NCI-H2227 (cell line): Measurements from ENCODE around the gene ALG11.
A peak's percentile ranks its signal among the peaks of the same experiment; 100 is the strongest.

Experiments used
- DNase-seq: peaks from one replicate; lab custom pipeline; 2025; ENCODE audit not compliant: unreplicated experiment; lab: John Stamatoyannopoulos, UW

The ALG11 gene

DNA sequence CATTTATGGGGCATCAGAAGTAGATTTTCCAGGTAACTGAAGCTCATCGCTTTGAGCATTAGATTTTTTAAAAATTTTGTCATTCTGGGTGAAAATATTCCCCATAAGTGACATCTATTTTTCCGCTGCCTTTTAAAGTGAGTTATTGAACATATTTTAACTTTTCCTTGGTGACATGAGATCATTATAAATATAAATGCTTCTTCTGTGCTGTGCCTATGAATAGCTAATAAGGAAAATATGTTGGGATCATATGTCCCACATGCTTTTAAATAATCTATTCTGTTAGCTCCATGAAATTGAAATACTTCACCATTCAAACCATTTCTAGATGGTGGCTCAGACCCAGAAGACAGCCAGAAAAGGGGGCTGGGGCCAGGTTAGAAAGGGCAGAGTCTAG, 15.0 kb upstream of the ALG11 start:
- DNase-seq: no peak

DNA sequence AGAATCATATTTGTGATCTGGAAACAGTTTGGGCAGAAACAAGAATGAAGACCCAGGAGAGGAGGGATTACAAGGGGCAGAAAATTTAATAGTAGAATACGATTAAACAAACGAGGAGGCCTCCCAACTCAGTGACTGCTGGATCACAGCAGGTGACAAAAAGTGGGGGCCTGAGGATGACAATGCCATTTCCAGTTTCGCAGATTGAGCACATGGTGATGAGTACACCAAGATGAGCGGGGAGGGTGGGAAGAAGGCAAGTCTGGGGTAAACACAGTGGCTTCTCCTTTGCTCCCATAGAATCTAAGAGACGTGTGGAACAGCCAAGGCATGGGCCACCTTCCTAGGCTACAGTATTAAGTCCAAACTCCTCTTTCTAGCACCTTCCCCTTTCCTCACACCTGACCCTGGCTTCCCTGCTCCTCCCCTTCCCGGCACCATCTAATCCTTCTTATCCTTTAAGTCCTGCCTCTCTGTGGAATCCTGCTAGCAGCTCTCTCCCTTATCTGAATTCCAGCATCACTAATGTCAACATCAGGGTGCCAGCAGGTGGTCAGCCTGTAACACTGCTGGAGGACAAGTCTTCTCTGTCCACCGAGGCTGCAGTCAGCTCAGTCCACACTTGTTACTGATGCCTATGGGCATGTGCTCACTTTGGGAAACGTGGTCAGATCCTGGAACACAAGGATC, 14.4 kb upstream of the ALG11 start:
- DNase-seq: no peak

DNA sequence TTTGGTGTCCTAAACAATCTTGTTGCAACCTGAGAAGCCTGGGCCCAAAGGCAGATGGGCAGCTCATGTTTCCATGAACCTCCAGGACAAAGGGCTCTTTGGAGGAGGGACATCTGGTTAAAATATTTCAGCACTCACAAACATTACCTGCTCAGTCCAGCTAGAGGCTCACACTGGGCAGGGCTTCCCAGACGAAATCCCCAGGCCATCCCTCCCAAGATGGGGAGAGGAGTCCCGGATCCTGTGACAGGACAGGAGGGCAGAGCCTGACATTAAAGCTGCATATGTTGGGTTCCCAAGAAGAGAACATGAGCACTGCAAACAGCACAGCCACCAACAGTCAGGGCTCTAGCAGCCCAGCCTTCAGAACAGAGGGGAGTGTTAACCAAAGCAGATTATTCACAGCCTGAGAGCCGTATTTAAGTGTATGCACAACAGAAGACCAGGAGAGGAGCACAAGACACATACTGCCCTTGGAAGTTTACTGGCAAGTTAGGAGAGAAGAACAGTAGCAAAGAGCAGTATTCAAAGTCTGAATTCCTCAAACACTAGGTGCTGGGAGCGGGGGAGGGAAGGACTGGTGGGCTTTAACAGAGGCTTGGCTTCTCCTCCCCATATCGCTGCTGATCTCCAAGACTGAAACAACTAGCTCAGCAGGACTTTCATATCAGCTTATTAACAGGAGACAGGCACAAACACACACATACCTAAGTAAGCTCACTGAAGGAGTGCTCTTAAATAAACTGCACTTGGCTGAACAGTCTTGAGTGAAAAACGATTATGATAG, 13.3 kb upstream of the ALG11 start:
- DNase-seq: no peak

DNA sequence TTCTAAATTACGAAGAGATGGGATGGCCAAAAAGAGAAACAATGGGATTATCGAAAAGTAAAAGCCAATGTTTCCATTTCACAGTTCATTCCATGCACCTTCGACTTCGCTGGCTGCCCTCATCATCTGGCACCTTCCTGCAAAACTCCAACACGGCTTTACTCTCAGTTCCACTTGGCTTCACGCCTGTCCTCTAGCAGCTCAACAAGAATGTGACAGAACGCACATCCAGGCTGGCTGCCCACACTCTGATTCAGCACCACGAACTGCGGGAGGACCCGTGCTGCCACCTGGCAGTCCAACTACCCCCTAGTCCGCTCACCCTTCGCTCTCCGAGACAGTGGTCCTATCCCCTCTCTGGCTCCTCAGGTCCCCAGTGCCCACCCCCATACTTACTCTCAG, 12.7 kb upstream of the ALG11 start:
- DNase-seq: no peak

DNA sequence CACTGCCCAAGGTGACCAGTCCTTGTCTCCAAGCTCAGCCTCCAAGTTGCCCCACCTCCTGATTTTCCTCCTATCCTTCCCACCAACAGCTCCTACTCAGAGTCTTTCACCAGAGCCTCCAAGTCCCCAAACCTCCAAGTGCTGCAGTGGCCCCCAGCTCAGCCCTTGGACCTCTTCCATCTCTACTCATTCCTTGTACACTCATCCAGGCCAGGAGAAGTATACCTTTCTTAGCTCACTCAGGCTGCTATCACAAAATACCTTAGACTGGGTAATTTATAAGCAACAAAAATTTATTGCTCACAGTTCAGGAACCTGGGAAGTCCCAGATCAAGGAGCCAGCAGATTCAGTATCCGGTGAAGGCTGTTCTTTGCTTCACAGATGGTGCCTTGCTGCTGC, 12.3 kb upstream of the ALG11 start:
- DNase-seq: no peak

DNA sequence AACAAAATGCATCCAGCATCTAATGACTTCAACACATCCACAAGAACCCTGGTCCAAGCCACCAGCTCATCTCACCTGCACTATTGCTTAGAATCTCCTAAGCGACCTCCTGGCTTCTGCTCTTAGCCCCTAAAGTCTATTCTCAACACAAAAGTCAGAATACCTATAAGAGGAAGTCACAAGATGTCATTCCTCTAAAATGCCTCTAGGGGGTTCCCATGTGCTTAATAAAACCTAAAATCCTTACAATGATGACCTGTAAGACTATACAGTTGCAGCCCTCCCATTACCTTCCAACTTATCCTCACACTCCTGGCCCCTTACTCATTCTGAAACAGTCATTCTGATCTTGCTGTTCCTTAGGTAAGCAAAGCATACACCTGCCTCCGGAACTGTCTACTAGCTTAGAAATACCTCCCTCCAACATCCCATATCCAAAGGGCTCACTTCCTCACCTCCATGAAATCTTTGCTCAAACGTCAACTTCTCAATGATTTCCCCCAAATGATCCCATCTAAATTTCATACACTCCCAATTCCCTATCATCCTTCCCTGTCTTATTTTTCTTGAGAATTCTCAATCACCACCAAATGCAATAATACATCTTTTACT, 11.0 kb upstream of the ALG11 start:
- peak; percentile 30 for DNase-seq

DNA sequence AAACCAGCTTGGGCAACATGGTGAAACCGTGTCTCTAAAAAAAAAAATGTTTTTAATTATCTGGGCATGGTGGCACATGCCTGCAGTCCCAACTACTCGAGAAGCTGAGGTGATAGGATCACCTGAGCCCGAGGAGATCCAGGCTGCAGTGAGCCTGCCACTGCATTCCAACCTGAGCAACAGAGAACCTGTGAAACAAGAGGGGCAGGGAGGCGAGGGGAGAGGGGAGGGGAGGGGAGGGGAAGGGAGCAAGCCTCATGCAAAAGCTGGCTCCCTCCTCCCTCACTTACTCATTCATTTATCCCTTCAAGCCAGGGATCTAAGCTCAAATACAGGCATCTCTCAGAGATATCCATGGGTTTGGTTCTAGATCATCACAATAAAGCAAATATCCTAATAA, 9.8 kb upstream of the ALG11 start:
- DNase-seq: no peak

DNA sequence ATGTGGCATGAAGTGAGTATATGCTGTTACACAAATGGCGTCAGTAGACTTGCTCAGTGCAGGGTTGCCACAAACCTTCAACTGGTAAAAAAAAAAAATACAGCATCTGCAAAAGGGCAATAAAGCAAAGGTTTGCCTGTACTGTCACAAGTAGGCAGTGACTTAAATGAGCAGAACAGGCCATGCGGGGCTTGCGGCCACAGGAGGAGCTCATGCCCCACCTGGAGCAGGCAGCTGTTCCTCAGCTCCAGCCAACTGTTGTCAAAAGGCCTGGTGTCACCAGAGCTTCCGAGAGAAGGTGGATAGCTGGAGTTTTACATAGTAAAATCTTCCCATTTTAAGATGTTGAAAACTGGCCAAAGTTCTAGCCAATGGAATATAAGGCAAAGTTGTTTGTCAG, 8.7 kb upstream of the ALG11 start:
- DNase-seq: no peak

DNA sequence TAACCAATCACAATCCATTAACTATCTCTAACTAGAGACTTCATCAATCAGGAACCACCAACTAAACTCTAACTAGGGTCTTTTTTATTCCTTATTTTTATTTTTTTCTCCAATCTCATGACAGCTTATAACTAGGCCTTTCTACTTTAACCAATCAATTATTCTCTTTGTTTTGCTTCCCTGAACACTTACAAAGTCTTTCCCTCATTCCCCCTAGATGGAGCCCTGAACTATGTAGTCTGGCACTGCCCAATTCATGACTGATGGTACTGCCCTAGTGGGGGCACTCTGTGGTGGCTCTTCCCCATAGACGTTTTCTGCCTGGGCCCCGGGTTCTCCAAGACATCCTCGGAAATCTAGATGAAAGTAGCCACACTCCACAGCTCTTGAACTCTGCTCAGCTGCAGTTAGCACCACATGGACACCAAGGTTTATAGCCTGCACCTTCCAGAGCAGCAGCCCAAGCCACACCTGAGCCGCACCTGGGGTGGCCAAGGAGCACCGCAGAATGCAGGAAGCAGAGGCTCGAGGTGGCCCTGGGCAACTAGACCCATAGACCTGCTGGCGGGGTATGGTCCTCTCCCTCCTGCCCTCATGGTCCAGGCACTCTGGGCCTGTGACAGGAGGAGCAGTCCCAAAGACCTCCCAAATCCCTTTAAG, 7.6 kb upstream of the ALG11 start:
- DNase-seq: no peak

DNA sequence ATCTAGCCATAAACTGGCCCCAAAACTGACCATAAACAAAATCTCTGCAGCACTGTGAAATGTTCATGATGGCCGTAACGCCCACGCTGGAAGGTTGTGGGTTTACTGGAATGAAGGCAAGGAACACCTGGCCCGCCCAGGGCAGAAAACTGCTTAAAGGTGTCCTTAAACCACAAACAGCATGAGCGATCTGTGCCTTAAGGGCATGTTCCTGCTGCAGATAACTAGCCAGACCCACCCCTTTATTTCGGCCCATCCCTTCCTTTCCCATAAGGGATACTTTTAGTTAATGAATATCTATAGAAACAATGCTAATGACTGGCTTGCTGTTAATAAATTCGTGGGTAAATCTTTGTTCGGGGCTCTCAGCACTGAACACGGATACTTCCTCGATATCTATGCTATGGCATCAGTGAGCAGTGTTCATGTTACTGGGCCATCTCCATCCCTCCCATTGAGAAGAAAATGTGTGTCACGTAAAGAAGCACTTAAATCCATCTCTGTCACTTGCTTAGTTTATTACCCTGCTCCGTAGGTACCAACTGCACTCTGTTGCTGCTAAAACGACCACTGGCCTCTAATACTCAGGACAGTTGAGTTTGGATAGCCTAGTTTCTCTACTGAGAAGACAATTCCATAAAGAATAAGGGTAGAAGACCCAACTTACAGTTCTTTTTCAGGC, 6.2 kb upstream of the ALG11 start:
- DNase-seq: no peak

DNA sequence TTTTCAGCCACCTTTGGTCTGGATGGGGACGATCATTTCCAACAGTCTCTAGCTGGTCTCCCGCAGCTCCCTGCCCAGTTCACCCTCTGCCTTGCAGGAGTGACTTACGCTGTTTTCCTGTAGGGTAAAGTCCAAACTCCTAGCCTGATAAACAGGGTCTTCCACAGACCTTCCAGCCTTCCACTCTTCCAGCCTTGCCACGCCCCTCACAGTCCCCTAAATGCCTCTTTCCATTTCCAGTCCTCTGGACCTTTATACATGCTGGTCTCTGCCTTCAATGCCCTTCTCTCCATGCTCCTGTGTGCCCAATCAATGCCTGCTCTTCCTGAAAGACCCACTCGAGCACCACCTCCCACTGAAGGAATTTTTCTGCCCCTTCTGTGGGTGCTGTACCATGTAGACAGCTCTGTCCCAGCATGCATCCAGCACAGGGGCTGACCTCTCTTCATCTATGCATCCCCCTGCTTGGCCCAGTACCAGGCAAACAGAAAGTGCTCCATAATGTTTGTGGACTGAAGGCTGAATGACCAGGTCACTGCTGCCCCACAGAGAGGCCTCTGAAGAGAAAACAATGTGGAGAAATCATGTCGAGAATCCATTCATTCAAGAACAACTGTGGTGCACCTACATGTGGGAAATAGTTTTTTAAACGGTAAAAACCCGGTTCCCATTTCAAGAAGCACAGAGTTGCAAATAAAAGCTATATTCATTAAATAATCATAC, 5.5 kb upstream of the ALG11 start:
- no peak for DNase-seq

DNA sequence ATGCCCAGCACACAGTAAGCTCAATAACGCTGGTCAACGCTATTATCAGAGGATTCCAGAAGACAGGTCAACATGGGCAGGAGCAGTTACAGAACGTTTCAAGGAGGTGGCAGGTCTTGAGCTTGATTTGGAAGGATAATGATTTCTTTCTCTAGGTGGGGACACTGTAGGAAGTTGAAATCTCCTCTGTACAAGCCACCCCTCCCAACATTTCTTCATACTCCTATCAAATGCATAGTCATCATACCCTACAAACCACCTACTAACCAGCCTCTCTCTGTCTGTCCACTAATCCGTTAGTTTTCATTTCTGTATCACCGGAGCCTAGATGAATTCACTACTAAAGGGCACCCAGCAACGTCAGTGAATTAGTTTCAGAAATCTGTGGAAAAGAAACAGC, 2.3 kb upstream of the ALG11 start:
- DNase-seq: no peak

DNA sequence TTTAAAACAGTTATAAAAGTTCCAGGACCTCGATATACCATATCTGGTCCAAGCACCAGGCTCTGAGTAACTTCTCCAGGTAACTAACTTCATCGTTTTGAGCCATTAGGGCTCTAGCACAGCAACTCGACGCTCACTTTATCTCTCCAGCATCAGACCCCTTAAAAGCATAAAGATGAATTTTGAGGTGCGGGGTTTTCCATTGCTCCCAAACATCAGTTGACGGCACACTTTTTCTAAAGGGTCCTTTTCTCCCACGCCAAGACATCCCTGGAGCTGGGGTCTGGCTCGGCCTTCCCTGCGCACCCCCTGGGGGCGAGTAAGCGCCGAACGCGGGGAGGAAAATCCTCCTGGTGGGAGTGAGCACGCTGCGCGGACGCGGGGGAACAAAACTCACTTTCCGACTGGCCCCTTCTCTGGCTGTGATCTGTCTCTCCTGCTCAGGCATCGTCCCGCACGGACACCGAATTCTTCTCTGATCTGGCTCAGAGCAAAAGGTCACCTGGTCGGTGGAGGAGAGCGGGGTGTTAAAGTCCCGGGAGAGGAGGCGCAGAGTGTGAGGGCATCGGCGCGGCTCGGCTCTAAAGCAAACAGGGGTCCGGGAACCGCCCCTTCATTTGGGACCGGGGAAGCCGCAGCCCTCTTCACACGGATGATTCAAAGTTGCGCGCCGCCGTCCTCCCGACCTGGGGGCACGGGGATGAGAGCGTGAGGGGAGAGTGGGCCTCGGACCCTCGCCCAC, 1.1 kb upstream of the ALG11 start, which contains the start of gene ATP7B:
Gene ATP7B, minus strand, starts transcription at position 561 of the 742 bp plus-strand sequence. Its CDS starts 113 bp downstream, at position 448.
- DNase-seq: peak; percentile 25

DNA sequence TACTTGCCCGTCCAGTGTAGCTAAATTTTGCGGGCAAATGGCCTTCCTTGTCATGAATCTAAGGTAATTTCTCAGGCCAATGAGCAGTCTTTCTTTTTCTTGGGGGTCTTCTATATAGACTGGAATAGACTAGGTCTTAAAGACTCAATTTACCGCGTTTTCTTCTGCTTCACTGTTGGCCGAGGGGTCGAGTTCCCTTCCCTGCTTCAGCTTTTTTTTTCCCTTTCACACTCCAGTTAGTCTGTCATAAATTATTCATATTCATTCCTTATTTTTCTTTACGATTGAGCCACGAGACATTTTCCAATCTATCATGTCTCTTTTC, 276 bp downstream of the ALG11 start:
- DNase-seq: no peak

DNA sequence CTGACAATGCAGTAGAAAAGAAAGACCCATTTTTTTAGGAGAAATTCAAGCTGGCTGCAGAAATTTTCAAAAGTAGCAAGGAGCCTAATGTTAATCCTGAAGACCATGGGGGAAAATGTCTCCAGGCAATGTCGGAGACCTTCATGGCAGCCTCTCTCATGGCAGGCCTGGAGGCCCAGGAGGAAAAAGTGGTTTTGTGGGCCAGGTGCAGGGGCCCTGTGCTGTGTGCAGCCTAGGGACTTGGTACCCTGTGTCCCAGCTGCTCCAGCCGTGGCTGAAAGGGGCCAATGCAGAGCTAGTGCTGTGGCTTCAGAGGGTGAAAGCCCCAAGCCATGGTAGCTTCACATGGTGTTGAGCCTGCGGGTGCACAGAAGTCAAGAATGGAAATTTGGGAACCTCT, 4.1 kb downstream of the ALG11 start:
- no peak for DNase-seq

DNA sequence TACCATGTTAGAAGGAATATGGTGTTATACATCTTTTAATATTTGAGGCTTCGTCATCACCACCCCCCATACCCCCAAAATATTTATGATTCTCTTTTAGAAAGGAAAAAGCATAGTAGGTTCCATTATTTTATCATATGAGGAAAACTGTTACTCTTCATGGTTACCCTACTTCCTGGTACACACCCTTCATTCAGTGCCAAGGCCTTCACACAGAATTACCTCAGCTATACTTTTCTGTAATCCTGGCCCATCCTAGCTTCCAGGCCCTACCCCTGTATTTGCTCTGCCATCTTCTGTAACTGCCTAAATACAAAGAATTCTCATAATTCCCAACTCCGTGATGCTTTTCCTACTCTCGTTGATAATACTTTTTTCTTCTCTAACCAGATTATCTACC, 8.0 kb downstream of the ALG11 start:
- no peak for DNase-seq

DNA sequence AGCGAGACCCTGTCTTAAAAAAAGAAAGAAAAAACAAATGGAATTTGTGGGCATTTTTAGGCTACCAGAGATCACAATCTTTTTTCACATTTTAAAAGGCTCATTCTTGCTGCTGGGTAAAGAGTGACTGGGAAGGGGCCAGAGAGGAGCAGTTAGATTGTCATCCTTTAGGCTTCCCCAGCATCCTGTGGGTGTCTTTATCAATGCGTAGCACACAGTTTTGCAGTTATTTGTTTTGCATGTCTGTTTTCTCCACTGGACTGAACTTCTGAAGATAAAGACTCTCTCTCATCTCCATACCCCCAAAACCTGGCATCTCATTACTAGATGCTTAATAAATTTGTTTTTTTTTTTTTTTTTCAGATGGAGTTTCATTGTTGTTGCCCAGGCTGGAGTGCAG, 10.2 kb downstream of the ALG11 start:
- no peak for DNase-seq

DNA sequence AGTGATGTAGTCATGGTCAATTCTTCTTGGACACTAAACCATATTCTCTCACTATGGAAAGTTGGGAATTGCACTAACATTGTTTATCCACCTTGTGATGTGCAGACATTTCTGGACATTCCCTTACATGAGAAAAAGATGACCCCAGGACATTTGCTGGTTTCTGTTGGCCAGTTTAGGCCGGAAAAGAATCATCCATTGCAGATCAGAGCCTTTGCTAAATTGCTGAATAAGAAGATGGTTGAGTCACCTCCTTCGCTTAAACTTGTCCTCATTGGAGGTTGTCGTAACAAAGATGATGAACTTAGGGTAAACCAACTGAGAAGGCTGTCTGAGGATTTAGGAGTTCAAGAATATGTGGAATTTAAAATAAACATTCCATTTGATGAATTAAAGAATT, 12.3 kb downstream of the ALG11 start, which contains the start of gene UTP14C:
Gene UTP14C, plus strand, starts transcription at position 211 of the 400 bp plus-strand sequence. CDS start 4,114 bp downstream, outside the sequence.
- no peak for DNase-seq

DNA sequence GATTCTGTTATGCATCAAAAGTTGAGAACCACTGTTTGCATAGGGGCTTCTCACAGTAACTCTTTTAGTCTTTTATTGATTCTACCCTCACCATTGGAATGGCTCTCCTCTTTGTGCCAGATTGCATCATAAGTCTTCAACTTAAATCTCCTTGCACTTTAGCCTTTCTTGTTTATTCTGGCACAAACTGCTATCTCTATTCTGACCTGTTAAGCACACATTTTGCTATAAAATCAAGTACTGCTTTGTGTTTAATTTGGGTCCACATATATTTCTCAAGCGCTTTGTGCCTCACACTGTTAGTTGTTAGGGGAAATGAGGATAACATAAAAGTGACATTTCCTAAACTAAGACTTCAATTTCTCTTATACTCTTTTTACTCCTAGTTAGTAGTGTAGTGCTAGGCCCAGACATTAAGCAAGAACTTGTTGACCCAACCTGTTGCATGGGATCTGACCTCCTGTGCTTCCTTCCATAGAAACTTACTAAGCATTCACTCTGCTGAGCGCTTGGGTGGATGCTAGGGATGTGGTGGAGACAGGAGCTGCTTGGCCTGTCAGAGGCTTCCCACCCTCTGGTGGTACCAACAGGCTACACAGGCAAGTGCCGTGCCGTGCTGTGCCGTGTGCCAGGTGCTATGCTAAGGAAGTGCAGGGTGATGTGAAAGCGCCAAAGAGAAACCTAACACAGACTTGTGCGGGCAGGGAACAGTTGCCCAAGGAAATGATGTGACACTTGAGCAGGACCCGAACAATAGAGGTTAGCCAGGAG, 13.5 kb downstream of the ALG11 start:
- no peak for DNase-seq
